ENCODE data around the gene SEC14L3.

The SEC14L3 gene

GRCh38 chr22:30490399-30490798 is 18.6 kb upstream of the SEC14L3 start:
- no peak overlapping the region for H3K4me3 ChIP-seq (ENCODE audit: control insufficient read depth, low read depth, low read length)
- DNase-seq (ENCODE audit: low read depth): no peak
- peak; percentile 23 for TF ChIP-seq CTCF (IDR thresholded peaks at IDR 0.05; ENCODE audit: control insufficient read depth, insufficient read depth, low read depth, low read length, missing control alignments)

GRCh38 chr22:30488121-30488520 is 16.3 kb upstream of the SEC14L3 start:
- H3K4me3 ChIP-seq (ENCODE audit: control insufficient read depth, low read depth, low read length): no peak overlapping the region
- no peak for TF ChIP-seq CTCF (IDR thresholded peaks at IDR 0.05; ENCODE audit: control insufficient read depth, insufficient read depth, low read depth, low read length, missing control alignments)
- no peak for DNase-seq (ENCODE audit: low read depth)

- no peak for DNase-seq (ENCODE audit: low read depth)
These were observed 14.9 kb upstream of the SEC14L3 start for GRCh38 chr22:30486661-30487115.

GRCh38 chr22:30486118-30486517 is 14.3 kb upstream of the SEC14L3 start:
- TF ChIP-seq CTCF (IDR thresholded peaks at IDR 0.05; ENCODE audit: control insufficient read depth, insufficient read depth, low read depth, low read length, missing control alignments): no peak
- DNase-seq (ENCODE audit: low read depth): no peak
- H3K4me3 ChIP-seq (ENCODE audit: control insufficient read depth, low read depth, low read length): no peak overlapping the region

More at GRCh38 chr22:30486661-30487115, 14.9 kb upstream of the SEC14L3 start:
- TF ChIP-seq CTCF (IDR thresholded peaks at IDR 0.05; ENCODE audit: control insufficient read depth, insufficient read depth, low read depth, low read length, missing control alignments): no peak
- no peak overlapping the region for H3K4me3 ChIP-seq (ENCODE audit: control insufficient read depth, low read depth, low read length)

- no peak overlapping the region for H3K4me3 ChIP-seq (ENCODE audit: control insufficient read depth, low read depth, low read length)
- peak; percentile 96 for TF ChIP-seq CTCF (IDR thresholded peaks at IDR 0.05; ENCODE audit: control insufficient read depth, insufficient read depth, low read depth, low read length, missing control alignments)
- peak; percentile 7 for DNase-seq (ENCODE audit: low read depth)
These were observed 13.7 kb upstream of the SEC14L3 start for GRCh38 chr22:30485362-30485988.

GRCh38 chr22:30483169-30483568 is 11.4 kb upstream of the SEC14L3 start:
- DNase-seq (ENCODE audit: low read depth): no peak
- TF ChIP-seq CTCF (IDR thresholded peaks at IDR 0.05; ENCODE audit: control insufficient read depth, insufficient read depth, low read depth, low read length, missing control alignments): no peak
- H3K4me3 ChIP-seq (ENCODE audit: control insufficient read depth, low read depth, low read length): no peak overlapping the region

All from AG09309 (cell line).